Caco-2 (cell line): Measurements from ENCODE around the gene SAMD4B. TPM values are rescaled to one million over a fixed set of nuclear protein-coding genes. Genes with fewer than 3 reads are reported as not detected.

Source experiments
- BruUV-seq: library from RNA; stranded (reverse); fragments of 400-500 nt; replicated peaks from 2 replicates; lab custom pipeline; 2021; lab: Mats Ljungman, UMichigan
- CTCF ChIA-PET: fragments of 300-600 bp; sonication (Branson Sonifier 250); formaldehyde crosslinking; loops from one replicate; lab custom pipeline; 2022; ENCODE audit warnings: antibody characterized with exemption; lab: Charles Lee
- POLR2A ChIA-PET: fragments of 300-600 bp; sonication (Branson Sonifier 250); formaldehyde crosslinking; loops from one replicate; lab custom pipeline; 2022; ENCODE audit warnings: antibody characterized with exemption; lab: Charles Lee
- DNase-seq, 2 experiments: peaks; one replicate each; pipeline versions ENCODE4 v3.0.0 to v3.0.0-alpha.2; 2020 to 2022
- H3K27me3 ChIP-seq: replicated peaks from 2 replicates; pipeline ENCODE4 v1.6.0; 2011; ENCODE audit warnings: low read length; ENCODE audit not compliant: control insufficient read depth, insufficient read depth
- H3K36me3 ChIP-seq: 2 replicates; pipeline ENCODE4 v1.5.1; 2011; ENCODE audit warnings: low read length; ENCODE audit not compliant: control insufficient read depth, insufficient read depth
- H3K4me1 ChIP-seq: fragments of 250-450 bp; sonication (Bioruptor Pico); 2 replicates; pipeline ENCODE4 v1.5.1; 2020; ENCODE audit warnings: mild to moderate bottlenecking
- H3K4me3 ChIP-seq: 2 replicates; pipeline ENCODE4 v1.5.1; 2011; ENCODE audit warnings: low read depth, mild to moderate bottlenecking, control low read depth, low read length
- H3K9me3 ChIP-seq: fragments of 250-450 bp; sonication (Bioruptor Pico); 2 replicates; pipeline ENCODE4 v1.5.1; 2020; ENCODE audit warnings: mild to moderate bottlenecking, moderate library complexity
- H3K27ac Mint-ChIP-seq: one replicate; pipeline ENCODE4 v1.8.0; 2022; ENCODE audit warnings: mixed read lengths; ENCODE audit not compliant: unreplicated experiment
- H3K27me3 Mint-ChIP-seq: one replicate; pipeline ENCODE4 v1.8.0; 2022; ENCODE audit warnings: mixed read lengths; ENCODE audit not compliant: insufficient read depth, unreplicated experiment
- H3K36me3 Mint-ChIP-seq: one replicate; pipeline ENCODE4 v1.8.0; 2022; ENCODE audit warnings: mild to moderate bottlenecking, mixed read lengths; ENCODE audit not compliant: insufficient read depth, unreplicated experiment
- H3K4me1 Mint-ChIP-seq: one replicate; pipeline ENCODE4 v1.8.0; 2022; ENCODE audit warnings: low read depth, mixed read lengths; ENCODE audit not compliant: unreplicated experiment
- H3K4me3 Mint-ChIP-seq: one replicate; pipeline ENCODE4 v1.8.0; 2022; ENCODE audit warnings: mild to moderate bottlenecking, moderate library complexity, mixed read lengths; ENCODE audit not compliant: unreplicated experiment
- H3K9me3 Mint-ChIP-seq: one replicate; pipeline ENCODE4 v1.8.0; 2022; ENCODE audit warnings: mixed read lengths; ENCODE audit not compliant: unreplicated experiment
- intact Hi-C: fragments of 100-400 bp; cut with micrococcal nuclease; formaldehyde crosslinking; loops from one replicate; pipeline ENCODE4 v1.10.0; 2022; ENCODE audit not compliant: unreplicated experiment
- total RNA-seq: library from RNA; stranded (reverse); gene quantifications from 2 replicates; pipeline ENCODE4 v1.2.3, GENCODE V29; 2022
- TF ChIP-seq, protein P1 (sequence below), 2 experiments: fragments of 200-600 bp in 1 of 2; IDR thresholded peaks; 1 replicate in 1 of 2; 2 replicates in 1 of 2; pipeline versions ENCODE4 v1.5.1 to v1.8.0; 2011 to 2022; ENCODE audit warnings: antibody characterized with exemption in 1 of 2, control low read depth in 1 of 2, inconsistent platforms in 1 of 2, low read depth in 1 of 2, low read length in 1 of 2, mild to moderate bottlenecking in 1 of 2, moderate library complexity in 1 of 2; ENCODE audit not compliant: insufficient read depth in 1 of 2, severe bottlenecking in 1 of 2, unreplicated experiment in 1 of 2

SAMD4B gene
- total RNA-seq, 1 experiment from 2014 or later, result 132 TPM

DNA sequence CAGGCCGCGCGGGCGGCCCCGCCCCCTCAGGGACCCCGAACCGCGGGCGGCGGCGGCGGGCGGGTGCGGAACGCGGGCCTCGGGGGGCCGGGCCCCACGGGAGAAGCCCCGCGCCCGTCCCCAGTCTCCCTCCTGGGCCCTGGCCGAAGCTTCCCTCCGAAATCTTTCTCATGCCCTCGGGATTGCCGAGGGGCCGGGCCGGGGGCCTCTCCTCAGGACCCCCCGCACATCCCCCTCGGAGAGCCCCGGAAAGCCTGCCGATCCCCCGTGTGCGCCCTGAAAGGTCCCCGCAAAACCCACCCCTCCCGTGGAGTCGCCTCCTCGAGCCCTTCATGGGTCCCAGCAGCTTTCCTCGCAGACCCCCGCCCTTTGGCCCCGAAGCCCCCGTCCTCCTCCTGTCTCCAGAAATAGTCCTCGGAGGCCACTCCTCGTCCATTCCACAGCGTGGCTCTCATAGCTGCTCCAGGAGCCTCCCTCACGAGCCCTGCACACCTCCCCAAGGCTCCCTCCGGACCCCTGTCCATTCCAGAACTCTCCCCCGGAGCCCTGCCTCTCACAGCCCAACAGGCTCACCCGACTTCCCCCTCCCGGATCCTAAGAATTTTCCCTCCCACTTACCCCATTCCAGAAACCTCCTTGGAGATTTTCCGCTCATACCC is 555 bp downstream of the SAMD4B start:
- no peaks in the 10 kb centered on the region for H3K36me3 ChIP-seq
- peak in 1 of 2 experiments; percentile 23 for DNase-seq
- peak overlapping the region; percentile 87 for H3K4me3 Mint-ChIP-seq
- H3K9me3 ChIP-seq, result no peaks in the 10 kb centered on the region
- CTCF ChIA-PET, result interaction anchor here (0.5 to 1.4 kb wide), 21 partner anchors 10 to 367 kb away, joined by 3 to 7 read pairs (median 4); partner anchors contain the start of genes MED29, PAF1, RPS16 and SUPT5H
- intact Hi-C loops, result loop anchor here (5.0 kb wide), 1 partner anchor 50 kb away; the partner anchor contains the start of genes MED29 and PAF1
- peaks cover 7% of the 10 kb centered on the region for H3K4me1 ChIP-seq
- no peaks in the 10 kb centered on the region for H3K9me3 Mint-ChIP-seq
- no peaks in the 10 kb centered on the region for H3K27me3 Mint-ChIP-seq
- peak overlapping the region; percentile 86 for H3K27ac Mint-ChIP-seq
- POLR2A ChIA-PET, result interaction anchor here (0.6 to 1.4 kb wide), 10 partner anchors 32 to 725 kb away, joined by 3 to 22 read pairs (median 5); partner anchors contain the start of genes MED29, PAF1 and RPS16
- peaks cover 26% of the 10 kb centered on the region for H3K36me3 Mint-ChIP-seq
- TF ChIP-seq, protein P1, sequence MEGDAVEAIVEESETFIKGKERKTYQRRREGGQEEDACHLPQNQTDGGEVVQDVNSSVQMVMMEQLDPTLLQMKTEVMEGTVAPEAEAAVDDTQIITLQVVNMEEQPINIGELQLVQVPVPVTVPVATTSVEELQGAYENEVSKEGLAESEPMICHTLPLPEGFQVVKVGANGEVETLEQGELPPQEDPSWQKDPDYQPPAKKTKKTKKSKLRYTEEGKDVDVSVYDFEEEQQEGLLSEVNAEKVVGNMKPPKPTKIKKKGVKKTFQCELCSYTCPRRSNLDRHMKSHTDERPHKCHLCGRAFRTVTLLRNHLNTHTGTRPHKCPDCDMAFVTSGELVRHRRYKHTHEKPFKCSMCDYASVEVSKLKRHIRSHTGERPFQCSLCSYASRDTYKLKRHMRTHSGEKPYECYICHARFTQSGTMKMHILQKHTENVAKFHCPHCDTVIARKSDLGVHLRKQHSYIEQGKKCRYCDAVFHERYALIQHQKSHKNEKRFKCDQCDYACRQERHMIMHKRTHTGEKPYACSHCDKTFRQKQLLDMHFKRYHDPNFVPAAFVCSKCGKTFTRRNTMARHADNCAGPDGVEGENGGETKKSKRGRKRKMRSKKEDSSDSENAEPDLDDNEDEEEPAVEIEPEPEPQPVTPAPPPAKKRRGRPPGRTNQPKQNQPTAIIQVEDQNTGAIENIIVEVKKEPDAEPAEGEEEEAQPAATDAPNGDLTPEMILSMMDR (IDR thresholded peaks at IDR 0.05; ENCODE audit: insufficient read depth in 1 of 2, low read depth in 1 of 2, low read length in 1 of 2, severe bottlenecking in 1 of 2, unreplicated experiment in 1 of 2), result no peak
- BruUV-seq, result no TSS peak
- H3K27me3 ChIP-seq, result no peaks in the 10 kb centered on the region
- H3K4me3 ChIP-seq, result peak overlapping the region; percentile 71
- H3K4me1 Mint-ChIP-seq, result peaks cover 47% of the 10 kb centered on the region

DNA sequence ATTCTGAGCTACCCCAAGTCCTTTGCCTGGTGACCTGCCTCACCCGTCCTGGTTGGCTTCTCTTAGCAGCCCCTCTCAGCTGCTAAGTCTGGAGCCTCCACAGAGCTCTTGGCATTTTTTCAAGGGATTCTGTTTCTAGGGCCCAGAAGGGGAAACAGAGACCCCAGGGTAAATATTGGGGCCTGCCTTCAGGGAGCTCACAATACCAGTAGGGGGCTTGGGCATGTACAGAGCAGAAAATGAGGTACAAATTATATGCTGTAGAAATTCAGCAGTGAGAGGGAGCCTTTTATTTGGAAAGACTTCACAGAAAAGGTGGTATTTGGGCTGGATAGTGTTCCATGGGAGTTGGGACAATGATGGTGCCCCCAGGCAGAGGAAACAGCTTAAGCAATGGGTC is 3.7 kb downstream of the SAMD4B start:
- H3K4me1 Mint-ChIP-seq, result peaks cover 36% of the 10 kb centered on the region
- Histone ChIP-seq H3K4me3 (no peak overlapping the region), H3K27me3 (no peaks in the 10 kb centered on the region), H3K9me3 (no peaks in the 10 kb centered on the region), H3K4me1 (peaks cover under 1% of the 10 kb centered on the region), H3K36me3 (no peaks in the 10 kb centered on the region; the same call in 1 of the 2 replicates)
- H3K27ac Mint-ChIP-seq, result no peak overlapping the region
- ChIA-PET POLR2A (interaction anchor here (0.7 kb wide), 1 partner anchor 90 kb away, joined by 12 read pairs; the partner anchor contains the start of gene RPS16), CTCF (no interaction called here)
- DNase-seq, result no peak
- H3K4me3 Mint-ChIP-seq, result no peak overlapping the region
- no TSS peak for BruUV-seq
- TF ChIP-seq, protein P1 (IDR thresholded peaks at IDR 0.05; ENCODE audit: insufficient read depth in 1 of 2, low read depth in 1 of 2, low read length in 1 of 2, severe bottlenecking in 1 of 2, unreplicated experiment in 1 of 2), result no peak
- H3K36me3 Mint-ChIP-seq, result peaks cover 42% of the 10 kb centered on the region
- H3K9me3 Mint-ChIP-seq, result no peaks in the 10 kb centered on the region
- intact Hi-C loops, result no loop called here
- no peaks in the 10 kb centered on the region for H3K27me3 Mint-ChIP-seq

DNA sequence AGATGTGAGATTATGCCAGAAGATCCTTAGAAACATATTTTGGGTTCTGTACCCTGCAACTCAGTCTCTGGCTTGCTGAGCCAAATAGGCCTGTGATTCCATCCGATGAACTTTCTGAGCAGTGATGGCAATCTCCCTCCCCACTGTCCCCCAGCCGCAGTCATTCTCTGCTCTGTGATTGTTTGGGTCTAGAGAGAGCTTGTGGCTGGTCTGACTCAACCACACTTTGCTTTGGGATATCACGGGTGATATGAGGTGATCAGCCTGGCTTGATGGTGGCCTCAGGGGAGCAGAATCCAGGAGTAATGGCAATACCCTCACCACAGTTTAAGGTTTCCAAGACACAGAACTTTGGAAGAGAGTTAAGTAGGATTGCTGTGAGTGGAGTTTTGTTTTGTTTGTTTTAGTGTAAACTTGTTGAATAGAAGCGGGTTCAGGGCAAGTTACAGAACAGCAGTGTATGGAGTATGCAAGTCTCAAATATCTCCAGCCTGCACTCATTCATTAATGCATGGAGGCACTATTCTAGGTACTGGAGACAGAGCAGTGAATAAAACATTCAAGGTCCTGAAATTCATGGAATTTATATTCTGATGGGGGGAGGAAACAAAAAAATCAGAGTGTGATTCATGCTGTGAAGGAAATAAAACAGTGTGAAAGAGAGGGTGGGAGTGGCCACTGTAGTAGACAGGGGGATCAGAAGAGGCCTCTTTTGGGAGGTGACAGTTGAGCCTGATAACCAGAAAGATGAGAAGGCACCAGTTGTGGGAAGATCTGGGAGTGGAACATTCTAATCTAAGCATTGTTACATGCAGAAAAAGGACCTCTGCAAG is 5.3 kb downstream of the SAMD4B start:
- intact Hi-C loops, result no loop called here
- H3K36me3 Mint-ChIP-seq, result peaks cover 47% of the 10 kb centered on the region
- no peaks in the 10 kb centered on the region for H3K9me3 ChIP-seq
- H3K4me1 ChIP-seq, result no peaks in the 10 kb centered on the region
- no peaks in the 10 kb centered on the region for H3K27me3 ChIP-seq
- H3K27ac Mint-ChIP-seq, result no peak overlapping the region
- no peaks in the 10 kb centered on the region for H3K27me3 Mint-ChIP-seq
- TF ChIP-seq, protein P1 (IDR thresholded peaks at IDR 0.05; ENCODE audit: insufficient read depth in 1 of 2, low read depth in 1 of 2, low read length in 1 of 2, severe bottlenecking in 1 of 2, unreplicated experiment in 1 of 2), result no peak
- H3K9me3 Mint-ChIP-seq, result no peaks in the 10 kb centered on the region
- POLR2A ChIA-PET, result no interaction called here
- H3K4me3 ChIP-seq, result no peak overlapping the region
- DNase-seq, result no peak
- CTCF ChIA-PET, result no interaction called here
- H3K36me3 ChIP-seq, result peaks cover 2% of the 10 kb centered on the region
- BruUV-seq, result no TSS peak
- peaks cover 29% of the 10 kb centered on the region for H3K4me1 Mint-ChIP-seq
- H3K4me3 Mint-ChIP-seq, result no peak overlapping the region
